MCF 10A (cell line): ENCODE measurements around the gene IRAK1BP1. TPM values are rescaled to one million over a fixed set of nuclear protein-coding genes. Genes with fewer than 3 reads are reported as not detected.

ENCODE experiments used
- BruUV-seq: library from RNA; stranded (reverse); fragments of 400-500 nt; replicated peaks from 2 replicates; lab custom pipeline; 2021; lab: Mats Ljungman, UMichigan
- CTCF ChIA-PET: fragments of 300-600 bp; sonication (Branson Sonifier 250); formaldehyde crosslinking; extraction: SDS; loops from one replicate; lab custom pipeline; 2021; ENCODE audit warnings: antibody characterized with exemption, inconsistent platforms; lab: Yijun Ruan, JAX
- POLR2A ChIA-PET: fragments of 300-600, 350-650 bp; sonication (Branson Sonifier 250); formaldehyde crosslinking; extraction: SDS; loops from one replicate; lab custom pipeline; 2020; ENCODE audit warnings: antibody characterized with exemption, inconsistent platforms; lab: Yijun Ruan, JAX
- DNase-seq: peaks from one replicate; pipeline ENCODE4 v3.0.0-alpha.2; 2018; ENCODE audit not compliant: unreplicated experiment
- H3K27ac Mint-ChIP-seq: one replicate; pipeline ENCODE4 v1.8.0; 2022; ENCODE audit warnings: mild to moderate bottlenecking, low read depth, mixed read lengths; ENCODE audit not compliant: unreplicated experiment
- H3K27me3 Mint-ChIP-seq: one replicate; pipeline ENCODE4 v1.8.0; 2022; ENCODE audit warnings: mixed read lengths; ENCODE audit not compliant: insufficient read depth, unreplicated experiment
- H3K36me3 Mint-ChIP-seq: one replicate; pipeline ENCODE4 v1.8.0; 2022; ENCODE audit warnings: mild to moderate bottlenecking, moderate library complexity, mixed read lengths; ENCODE audit not compliant: insufficient read depth, unreplicated experiment
- H3K4me1 Mint-ChIP-seq: one replicate; pipeline ENCODE4 v1.8.0; 2022; ENCODE audit warnings: mixed read lengths; ENCODE audit not compliant: insufficient read depth, unreplicated experiment
- H3K4me3 Mint-ChIP-seq: one replicate; pipeline ENCODE4 v1.8.0; 2022; ENCODE audit warnings: mild to moderate bottlenecking, moderate library complexity, mixed read lengths; ENCODE audit not compliant: unreplicated experiment
- H3K9me3 Mint-ChIP-seq: one replicate; pipeline ENCODE4 v1.8.0; 2022; ENCODE audit warnings: mixed read lengths; ENCODE audit not compliant: unreplicated experiment
- intact Hi-C: fragments of 100-400 bp; cut with micrococcal nuclease; formaldehyde crosslinking; loops from 2 replicates; pipeline ENCODE4 v1.14.1; 2022
- total RNA-seq: library from RNA; stranded (reverse); gene quantifications from 2 replicates; pipeline ENCODE4 v1.2.3, GENCODE V29; 2022
- TF ChIP-seq, protein P1 (sequence below): fragments of 200-600 bp; IDR thresholded peaks from one replicate; pipeline ENCODE4 v1.8.0; 2022; ENCODE audit warnings: antibody characterized with exemption, mild to moderate bottlenecking; ENCODE audit not compliant: unreplicated experiment

IRAK1BP1 gene
- total RNA-seq, 1 experiment from 2014 or later = 6.6 TPM

GRCh38 chr6:78896227-78896626, 28.9 kb downstream of the IRAK1BP1 start:
- Mint-ChIP-seq H3K36me3 (no peaks in the 10 kb centered on the region), H3K27ac (no peak overlapping the region), H3K4me1 (no peaks in the 10 kb centered on the region), H3K27me3 (no peaks in the 10 kb centered on the region), H3K9me3 (peaks cover 6% of the 10 kb centered on the region), H3K4me3 (no peak overlapping the region)
- TF ChIP-seq, protein P1, sequence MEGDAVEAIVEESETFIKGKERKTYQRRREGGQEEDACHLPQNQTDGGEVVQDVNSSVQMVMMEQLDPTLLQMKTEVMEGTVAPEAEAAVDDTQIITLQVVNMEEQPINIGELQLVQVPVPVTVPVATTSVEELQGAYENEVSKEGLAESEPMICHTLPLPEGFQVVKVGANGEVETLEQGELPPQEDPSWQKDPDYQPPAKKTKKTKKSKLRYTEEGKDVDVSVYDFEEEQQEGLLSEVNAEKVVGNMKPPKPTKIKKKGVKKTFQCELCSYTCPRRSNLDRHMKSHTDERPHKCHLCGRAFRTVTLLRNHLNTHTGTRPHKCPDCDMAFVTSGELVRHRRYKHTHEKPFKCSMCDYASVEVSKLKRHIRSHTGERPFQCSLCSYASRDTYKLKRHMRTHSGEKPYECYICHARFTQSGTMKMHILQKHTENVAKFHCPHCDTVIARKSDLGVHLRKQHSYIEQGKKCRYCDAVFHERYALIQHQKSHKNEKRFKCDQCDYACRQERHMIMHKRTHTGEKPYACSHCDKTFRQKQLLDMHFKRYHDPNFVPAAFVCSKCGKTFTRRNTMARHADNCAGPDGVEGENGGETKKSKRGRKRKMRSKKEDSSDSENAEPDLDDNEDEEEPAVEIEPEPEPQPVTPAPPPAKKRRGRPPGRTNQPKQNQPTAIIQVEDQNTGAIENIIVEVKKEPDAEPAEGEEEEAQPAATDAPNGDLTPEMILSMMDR = no peak
- DNase-seq = no peak
- intact Hi-C loops = no loop called here
- ChIA-PET CTCF (interaction anchor here (0.7 kb wide), 1 partner anchor 971 kb away, joined by 3 read pairs; no protein-coding TSS in a partner anchor), POLR2A (interaction anchor here (3.1 kb wide), 1 partner anchor 12 kb away, joined by 19 read pairs; no protein-coding TSS in a partner anchor)
- no TSS peak for BruUV-seq

GRCh38 chr6:78908621-78909020, 41.3 kb downstream of the IRAK1BP1 start:
- no TSS peak for BruUV-seq
- Mint-ChIP-seq H3K27ac (peak overlapping the region; percentile 29), H3K4me1 (peaks cover 23% of the 10 kb centered on the region), H3K27me3 (no peaks in the 10 kb centered on the region), H3K36me3 (no peaks in the 10 kb centered on the region), H3K4me3 (no peak overlapping the region), H3K9me3 (no peaks in the 10 kb centered on the region)
- DNase-seq = peak; percentile 36
- intact Hi-C loops = no loop called here
- TF ChIP-seq, protein P1 = no peak
- ChIA-PET CTCF (no interaction called here), POLR2A (interaction anchor here (1.1 to 3.2 kb wide), 2 partner anchors 8 to 11 kb away, joined by 3 to 19 read pairs; no protein-coding TSS in a partner anchor)

GRCh38 chr6:78909391-78909790, 42.0 kb downstream of the IRAK1BP1 start:
- no peak overlapping the region for H3K4me3 Mint-ChIP-seq
- H3K27me3 Mint-ChIP-seq = no peaks in the 10 kb centered on the region
- H3K4me1 Mint-ChIP-seq = peaks cover 23% of the 10 kb centered on the region
- TF ChIP-seq, protein P1 = no peak
- H3K9me3 Mint-ChIP-seq = no peaks in the 10 kb centered on the region
- intact Hi-C loops = no loop called here
- DNase-seq = peak; percentile 49
- BruUV-seq = no TSS peak
- peak overlapping the region; percentile 29 for H3K27ac Mint-ChIP-seq
- ChIA-PET POLR2A (interaction anchor here (1.1 to 3.2 kb wide), 2 partner anchors 9 to 12 kb away, joined by 3 to 19 read pairs; no protein-coding TSS in a partner anchor), CTCF (no interaction called here)
- no peaks in the 10 kb centered on the region for H3K36me3 Mint-ChIP-seq

- POLR2A ChIA-PET = interaction anchor here (1.1 kb wide), 1 partner anchor 9 kb away, joined by 3 read pairs; no protein-coding TSS in a partner anchor
- TF ChIP-seq, protein P1 = no peak
- peak overlapping the region; percentile 29 for H3K27ac Mint-ChIP-seq
Measured at GRCh38 chr6:78910010-78910409, 42.7 kb downstream of the IRAK1BP1 start.

More at GRCh38 chr6:78910010-78910409, 42.7 kb downstream of the IRAK1BP1 start:
- intact Hi-C loops = no loop called here
- Mint-ChIP-seq H3K36me3 (no peaks in the 10 kb centered on the region), H3K9me3 (no peaks in the 10 kb centered on the region), H3K4me1 (peaks cover 23% of the 10 kb centered on the region), H3K27me3 (no peaks in the 10 kb centered on the region), H3K4me3 (peak overlapping the region; percentile 63)
- CTCF ChIA-PET = no interaction called here
- BruUV-seq = no TSS peak
- DNase-seq = no peak
